IPS-20b (cell line): Measurements from ENCODE around the gene RALB.
A peak's percentile ranks its signal among the peaks of the same experiment; 100 is the strongest.

ENCODE experiments used
- H3K27ac ChIP-seq: one replicate; pipeline ENCODE4 v1.5.1; 2013; ENCODE audit warnings: low read length
- H3K27me3 ChIP-seq: 2 replicates; pipeline ENCODE4 v1.6.1; 2013; ENCODE audit warnings: mild to moderate bottlenecking, low read length, inconsistent platforms; ENCODE audit not compliant: insufficient read depth
- H3K36me3 ChIP-seq: 2 replicates; pipeline ENCODE4 v1.6.1; 2013; ENCODE audit warnings: low read depth, mild to moderate bottlenecking, inconsistent platforms, low read length, moderate library complexity; ENCODE audit not compliant: insufficient read depth
- H3K4me1 ChIP-seq: 2 replicates; pipeline ENCODE4 v1.6.1; 2013; ENCODE audit warnings: mild to moderate bottlenecking, control low read depth, inconsistent platforms, low read length, moderate library complexity; ENCODE audit not compliant: insufficient read depth
- H3K4me3 ChIP-seq: 2 replicates; pipeline ENCODE4 v1.5.1; 2013; ENCODE audit warnings: mild to moderate bottlenecking, low read length, inconsistent platforms
- H3K9ac ChIP-seq: 2 replicates; pipeline ENCODE4 v1.6.1; 2013; ENCODE audit warnings: low read depth, mild to moderate bottlenecking, inconsistent platforms, low read length, moderate library complexity
- H3K9me3 ChIP-seq: 2 replicates; pipeline ENCODE4 v1.6.1; 2013; ENCODE audit warnings: mild to moderate bottlenecking, low read depth, low read length, inconsistent platforms; ENCODE audit not compliant: insufficient read depth

The RALB gene

DNA sequence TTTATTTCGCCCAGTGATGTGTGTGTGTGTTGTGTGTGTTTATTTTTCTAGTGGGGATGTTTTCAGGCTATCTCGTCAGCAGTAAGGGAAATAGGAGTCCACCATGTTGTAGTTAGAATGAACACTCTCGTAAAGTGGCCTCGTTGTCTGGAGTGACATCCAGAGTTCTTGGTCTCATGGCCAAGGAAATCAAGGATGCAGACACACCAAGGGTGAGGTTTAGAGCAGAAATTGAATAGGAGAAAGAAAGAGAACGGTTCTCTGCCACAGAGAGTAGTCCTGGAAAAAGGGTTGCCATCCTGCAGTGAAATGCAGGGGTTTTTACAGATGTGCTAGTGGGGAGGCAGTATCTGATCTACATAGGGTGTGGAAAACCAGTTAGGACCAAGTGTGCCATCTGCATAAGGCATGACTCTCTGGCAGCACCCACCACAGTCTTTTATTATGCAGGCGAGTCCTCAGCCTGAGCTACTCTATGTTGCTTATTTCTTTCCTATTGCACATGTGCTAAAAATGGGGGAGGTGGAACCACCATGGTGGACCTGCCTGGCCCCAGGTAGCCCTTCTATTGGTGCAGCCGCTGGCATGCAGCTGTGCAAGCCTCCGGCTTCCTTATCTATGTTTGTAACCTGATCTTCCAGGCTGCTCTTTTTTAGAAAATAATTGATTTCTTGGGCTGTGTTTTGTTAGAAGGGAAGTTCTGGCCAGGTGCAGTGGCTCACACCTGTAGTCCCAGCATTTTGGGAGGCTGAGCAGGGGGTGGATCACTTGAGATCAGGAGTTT lies 23.2 kb downstream of the RALB start:
- Histone ChIP-seq H3K9me3 (0 out of 2 replicates have a peak, but pooled peaks cover 8% of the 10 kb centered on the region), H3K27me3 (no peaks in the 10 kb centered on the region), H3K4me1 (peaks cover 5% of the 10 kb centered on the region; the same call in 1 of the 2 replicates), H3K27ac (no peak overlapping the region), H3K36me3 (no peaks in the 10 kb centered on the region), H3K4me3 (no peak overlapping the region), H3K9ac (no peak overlapping the region)

DNA sequence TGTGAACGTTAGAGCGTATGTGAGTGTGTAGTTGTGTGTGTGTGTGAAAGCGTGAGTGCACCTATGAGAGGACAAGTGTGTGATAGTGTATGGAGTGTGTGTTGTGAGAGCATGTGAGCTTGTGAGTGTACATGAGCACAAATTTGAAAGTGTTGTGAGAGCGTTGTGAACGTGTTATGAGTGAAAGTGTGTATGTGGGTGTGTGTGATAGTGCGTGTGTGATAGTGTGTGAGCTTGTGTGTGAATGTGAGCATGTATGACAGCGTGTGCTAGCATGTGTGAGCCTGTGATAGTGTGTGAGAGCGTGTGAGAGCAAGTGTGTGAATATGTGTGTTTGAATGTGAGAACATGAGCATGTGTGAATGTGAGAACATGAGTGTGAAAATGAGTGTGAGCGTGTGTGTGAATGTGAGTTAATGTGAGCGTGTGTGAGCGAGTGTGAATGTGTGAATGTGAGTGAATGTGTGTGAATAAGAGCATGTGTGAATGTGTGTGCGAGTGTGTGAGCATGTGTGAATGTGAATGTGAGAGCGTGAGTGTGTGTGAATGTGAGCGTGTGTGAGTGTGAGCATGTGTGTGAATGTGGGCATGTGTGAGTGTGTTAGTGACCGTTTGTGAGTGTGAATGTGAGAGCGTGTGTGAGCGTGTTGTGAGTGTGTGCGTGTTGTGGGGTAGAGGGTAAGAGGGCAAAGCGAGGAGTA lies 25.0 kb downstream of the RALB start:
- Histone ChIP-seq H3K27me3 (no peaks in the 10 kb centered on the region), H3K4me3 (no peak overlapping the region), H3K4me1 (peaks cover 5% of the 10 kb centered on the region; the same call in 1 of the 2 replicates), H3K9ac (no peak overlapping the region), H3K36me3 (no peaks in the 10 kb centered on the region), H3K9me3 (0 out of 2 replicates have a peak, but pooled peaks cover 8% of the 10 kb centered on the region), H3K27ac (no peak overlapping the region)

DNA sequence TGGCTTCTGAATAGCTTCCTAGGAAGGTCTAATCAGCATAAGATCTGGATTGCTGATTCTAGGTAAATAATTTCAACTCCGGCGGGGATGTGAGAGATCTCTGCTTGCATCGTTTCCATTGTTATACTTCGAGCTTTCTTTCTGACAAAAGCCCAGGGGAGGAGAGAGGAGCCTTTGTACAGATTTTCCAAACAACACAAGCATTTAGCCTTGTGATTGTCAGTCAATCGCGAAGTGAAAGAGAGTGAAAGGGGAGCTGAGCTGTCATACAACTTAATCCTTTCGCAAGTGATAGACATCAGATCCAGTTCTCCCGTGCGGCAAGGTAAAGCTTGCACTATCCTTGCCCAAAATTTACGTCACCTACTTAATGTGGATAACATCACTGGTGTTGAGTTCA lies 26.2 kb downstream of the RALB start:
- H3K4me1 ChIP-seq = peaks cover 13% of the 10 kb centered on the region; the same call in 1 of the 2 replicates
- no peak overlapping the region for H3K27ac ChIP-seq
- H3K36me3 ChIP-seq = no peaks in the 10 kb centered on the region
- peaks cover 5% of the 10 kb centered on the region; the same call in 1 of the 2 replicates for H3K27me3 ChIP-seq
- no peak overlapping the region for H3K4me3 ChIP-seq
- H3K9me3 ChIP-seq = 0 out of 2 replicates have a peak, but pooled peaks cover 8% of the 10 kb centered on the region
- H3K9ac ChIP-seq = no peak overlapping the region

DNA sequence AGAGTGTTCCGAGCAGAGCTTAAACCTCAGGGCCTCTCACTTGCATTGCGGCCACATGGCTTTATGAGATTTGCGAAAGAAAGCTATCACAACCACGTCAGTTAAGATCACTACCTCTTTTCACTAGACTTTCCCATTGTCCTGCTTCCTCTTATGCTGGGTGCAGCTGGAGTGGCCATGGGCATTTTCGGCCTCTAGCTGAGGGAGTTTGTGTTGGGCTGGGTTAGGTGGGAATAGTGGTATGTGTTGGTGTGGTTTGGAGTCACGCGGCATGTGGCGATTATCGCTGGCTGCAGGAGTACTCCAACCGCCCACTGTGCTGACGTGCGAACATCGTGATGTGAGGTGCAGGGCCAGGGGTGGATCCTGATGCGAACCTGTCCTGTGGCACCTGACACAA lies 27.1 kb downstream of the RALB start:
- no peaks in the 10 kb centered on the region for H3K36me3 ChIP-seq
- H3K9me3 ChIP-seq = 0 out of 2 replicates have a peak, but pooled peaks cover 8% of the 10 kb centered on the region
- H3K9ac ChIP-seq = no peak overlapping the region
- peaks cover 16% of the 10 kb centered on the region; the same call in 1 of the 2 replicates for H3K4me1 ChIP-seq
- H3K4me3 ChIP-seq = no peak overlapping the region
- H3K27me3 ChIP-seq = peaks cover 5% of the 10 kb centered on the region; the same call in 1 of the 2 replicates
- H3K27ac ChIP-seq = no peak overlapping the region

DNA sequence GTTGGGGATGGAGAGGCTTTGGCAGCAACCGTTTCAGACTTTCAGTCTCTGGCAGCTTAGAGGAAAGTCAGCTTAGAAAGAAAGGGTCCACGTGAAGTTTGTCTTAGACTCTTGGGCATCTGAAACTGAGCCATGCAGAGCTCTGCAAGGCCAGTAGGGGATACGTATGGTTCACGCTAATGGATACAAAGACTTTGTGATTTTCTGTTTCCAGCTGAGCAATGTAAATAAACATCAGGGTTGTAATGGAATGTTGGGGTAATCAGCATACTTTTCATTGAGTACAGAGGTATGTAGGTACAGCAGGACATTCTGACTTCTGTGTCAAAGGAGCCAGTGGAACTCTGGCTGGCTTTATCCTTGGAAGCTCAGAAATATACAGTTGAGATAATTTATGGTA lies 31.0 kb downstream of the RALB start:
- Histone ChIP-seq H3K9ac (no peak overlapping the region), H3K27ac (no peak overlapping the region), H3K4me1 (peaks cover 12% of the 10 kb centered on the region; the same call in 1 of the 2 replicates), H3K27me3 (peaks cover 5% of the 10 kb centered on the region; the same call in 1 of the 2 replicates), H3K9me3 (no peaks in the 10 kb centered on the region), H3K4me3 (peak overlapping the region; percentile 7; the same call in 1 of the 2 replicates), H3K36me3 (no peaks in the 10 kb centered on the region)

DNA sequence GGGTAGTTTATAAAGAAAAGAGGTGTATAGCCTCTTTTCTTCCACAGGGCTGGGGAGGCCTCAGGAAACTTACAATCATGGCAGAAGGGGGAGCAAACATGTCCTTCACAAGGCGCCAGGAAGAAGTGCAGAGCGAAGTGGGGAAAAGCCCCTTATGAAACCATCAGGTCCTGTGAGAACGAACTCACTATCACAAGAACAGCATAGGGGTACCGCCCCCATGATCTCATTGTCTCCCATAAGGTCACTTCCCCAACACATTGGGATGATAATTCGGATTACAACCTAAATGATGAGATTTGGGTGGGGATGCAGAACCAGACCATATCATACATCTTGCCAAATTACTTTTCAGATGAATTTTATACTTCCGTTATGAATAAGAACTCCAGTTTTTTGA lies 32.4 kb downstream of the RALB start:
- no peaks in the 10 kb centered on the region for H3K36me3 ChIP-seq
- no peak overlapping the region for H3K9ac ChIP-seq

DNA sequence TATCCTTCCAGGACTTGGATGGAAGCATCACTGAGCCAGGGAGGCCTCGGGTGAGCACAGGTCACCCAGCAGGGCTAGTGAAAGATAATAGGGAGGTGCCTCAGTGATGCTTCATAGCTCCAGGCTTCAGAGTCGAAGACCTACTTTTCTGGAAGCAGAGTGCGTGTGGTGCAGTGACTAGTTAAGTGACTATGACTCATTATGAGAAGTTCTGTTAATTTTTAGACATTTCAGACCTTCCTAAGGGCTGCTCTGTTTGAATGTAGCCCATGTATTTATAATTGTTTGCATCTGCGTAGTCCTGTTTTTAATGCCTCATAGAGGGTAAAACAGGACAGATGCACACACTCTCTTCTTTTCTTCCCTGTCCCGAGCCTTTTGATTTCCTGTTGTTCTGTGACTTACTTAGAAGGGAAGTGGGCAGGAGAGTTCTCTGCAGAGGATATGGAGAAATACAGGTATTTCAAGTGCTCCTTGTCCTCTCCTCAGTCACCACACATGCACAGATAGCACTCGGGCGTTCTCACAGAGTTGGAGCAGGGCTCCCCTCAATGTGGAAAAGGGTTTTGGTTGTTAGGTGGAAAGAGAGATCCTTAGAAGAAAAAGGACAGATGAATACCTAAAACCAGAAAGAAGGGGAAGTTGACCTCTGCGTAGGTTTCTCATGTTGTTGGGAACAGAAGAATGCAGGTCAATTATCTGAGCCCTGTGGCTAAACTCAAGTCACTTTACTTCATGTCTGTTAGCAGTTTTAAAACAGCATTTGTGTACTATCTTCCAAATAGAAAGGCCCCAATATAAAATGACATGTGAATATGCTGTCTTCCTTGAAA lies 34.7 kb downstream of the RALB start:
- Histone ChIP-seq H3K27ac (no peak overlapping the region), H3K9me3 (no peaks in the 10 kb centered on the region), H3K27me3 (peaks cover 5% of the 10 kb centered on the region; the same call in 1 of the 2 replicates), H3K9ac (no peak overlapping the region), H3K36me3 (no peaks in the 10 kb centered on the region), H3K4me1 (peaks cover 35% of the 10 kb centered on the region), H3K4me3 (no peak overlapping the region)

More for the DNA sequence above, 32.4 kb downstream of the RALB start:
- no peak overlapping the region for H3K27ac ChIP-seq
- peaks cover 5% of the 10 kb centered on the region; the same call in 1 of the 2 replicates for H3K27me3 ChIP-seq
- no peaks in the 10 kb centered on the region for H3K9me3 ChIP-seq
- no peak overlapping the region for H3K4me3 ChIP-seq
- peaks cover 14% of the 10 kb centered on the region; the same call in 1 of the 2 replicates for H3K4me1 ChIP-seq

DNA sequence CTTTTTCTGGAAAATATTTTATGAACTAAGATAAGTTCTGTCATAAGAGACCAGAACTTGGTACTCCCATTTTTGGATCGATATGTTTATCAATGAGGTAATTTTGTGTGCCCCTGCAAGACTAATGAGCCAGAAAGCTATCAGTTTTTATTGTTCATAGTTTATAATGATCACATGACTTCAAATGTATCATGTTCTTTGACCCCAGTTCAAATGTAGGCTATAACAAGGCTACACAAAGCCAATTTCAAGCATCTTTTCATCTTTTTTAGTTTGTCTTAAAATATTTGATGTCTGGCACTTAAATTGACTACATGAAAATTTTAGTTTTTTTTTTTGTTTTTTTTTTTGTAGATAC lies 35.3 kb downstream of the RALB start:
- H3K4me3 ChIP-seq = no peak overlapping the region
- no peak overlapping the region for H3K9ac ChIP-seq
- H3K9me3 ChIP-seq = no peaks in the 10 kb centered on the region
- peaks cover 41% of the 10 kb centered on the region for H3K4me1 ChIP-seq
- no peaks in the 10 kb centered on the region for H3K36me3 ChIP-seq
- no peak overlapping the region for H3K27ac ChIP-seq
- H3K27me3 ChIP-seq = peaks cover 3% of the 10 kb centered on the region; the same call in 1 of the 2 replicates

DNA sequence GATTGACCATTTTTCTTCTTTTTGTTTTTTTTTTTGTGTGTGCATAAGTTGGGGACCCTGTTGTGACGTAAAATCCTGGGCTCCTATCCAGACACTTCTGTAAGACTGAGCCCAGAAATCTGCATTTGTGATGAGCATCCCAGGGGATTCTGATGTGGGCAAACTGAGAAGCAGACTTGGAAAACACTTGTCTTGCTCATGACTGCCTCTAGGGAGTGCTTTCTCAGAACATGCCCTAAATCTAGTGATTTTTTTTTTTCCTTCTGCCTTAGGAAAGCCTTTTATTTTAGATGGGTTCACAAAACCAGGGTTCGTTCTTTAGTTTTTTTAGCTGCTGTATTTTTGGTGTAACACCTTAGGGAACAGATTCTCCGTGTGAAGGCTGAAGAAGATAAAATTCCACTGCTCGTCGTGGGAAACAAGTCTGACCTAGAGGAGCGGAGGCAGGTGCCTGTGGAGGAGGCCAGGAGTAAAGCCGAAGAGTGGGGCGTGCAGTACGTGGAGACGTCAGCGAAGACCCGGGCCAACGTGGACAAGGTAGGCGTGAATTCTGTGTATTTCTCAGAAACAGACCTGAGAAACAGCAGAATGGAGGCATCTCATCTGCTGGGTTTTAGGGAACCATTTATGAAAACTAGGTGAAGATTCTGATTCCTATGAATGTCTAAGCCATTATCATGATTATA lies 36.7 kb downstream of the RALB start:
- H3K9ac ChIP-seq = no peak overlapping the region
- H3K4me1 ChIP-seq = peaks cover 37% of the 10 kb centered on the region
- H3K4me3 ChIP-seq = no peak overlapping the region
- H3K36me3 ChIP-seq = no peaks in the 10 kb centered on the region
- H3K27ac ChIP-seq = no peak overlapping the region
- H3K27me3 ChIP-seq = no peaks in the 10 kb centered on the region
- no peaks in the 10 kb centered on the region for H3K9me3 ChIP-seq

DNA sequence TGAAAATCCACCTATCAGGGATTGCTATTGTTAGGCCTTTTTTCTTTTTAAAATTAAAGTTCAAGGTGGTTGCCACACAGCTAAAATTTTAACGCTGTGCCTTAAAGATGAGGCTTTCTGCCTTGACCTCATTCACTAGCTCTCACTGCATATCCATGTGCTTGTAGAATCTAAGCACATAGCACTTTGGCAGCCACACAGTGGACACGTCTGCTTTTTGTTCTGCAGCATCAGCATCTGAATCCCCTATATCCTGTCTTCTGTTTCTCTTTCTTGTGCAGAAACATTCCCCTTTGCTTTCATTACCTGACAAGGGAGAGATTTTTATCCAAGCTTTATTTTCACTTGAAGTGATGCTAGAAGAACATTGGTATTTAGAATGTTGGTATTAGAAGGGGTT lies 38.1 kb downstream of the RALB start:
- no peaks in the 10 kb centered on the region for H3K9me3 ChIP-seq
- H3K9ac ChIP-seq = no peak overlapping the region
- no peaks in the 10 kb centered on the region for H3K36me3 ChIP-seq
- no peak overlapping the region for H3K27ac ChIP-seq
- peak overlapping the region; percentile 12; the same call in 1 of the 2 replicates for H3K4me3 ChIP-seq
- peaks cover 37% of the 10 kb centered on the region for H3K4me1 ChIP-seq
- H3K27me3 ChIP-seq = no peaks in the 10 kb centered on the region
